HCT116 (cell line): ENCODE results near the gene LRRC7. TPM values are rescaled to one million over a fixed set of nuclear protein-coding genes. Genes with fewer than 3 reads are reported as not detected.

Experiments used
- ATAC-seq: fragments of 200-7000 bp; cut with Tn5 transposase; 2 replicates; pipeline ENCODE4 v1.9.1; 2020; ENCODE audit warnings: mild to moderate bottlenecking, moderate library complexity
- BruUV-seq: library from RNA; stranded (reverse); fragments of 400-500 nt; replicated peaks from 2 replicates; lab custom pipeline; 2021; lab: Mats Ljungman, UMichigan
- CTCF ChIA-PET: fragments of 300-600 bp; sonication (Branson Sonifier 250); formaldehyde crosslinking; loops from one replicate; lab custom pipeline; 2021; ENCODE audit warnings: antibody characterized with exemption; lab: Charles Lee
- POLR2A ChIA-PET: fragments of 300-600, 350-600 bp; sonication (Branson Sonifier 250); formaldehyde crosslinking; loops from one replicate; lab custom pipeline; 2021; ENCODE audit warnings: antibody characterized with exemption; lab: Charles Lee
- RAD21 ChIA-PET, 2 experiments: fragments of 300-600 bp; sonication (Branson Sonifier 250); formaldehyde crosslinking; loops; one replicate each; lab custom pipeline; 2023; ENCODE audit warnings: low total read pairs in 2 of 2; ENCODE audit not compliant: uncharacterized antibody in 2 of 2, unreplicated experiment in 2 of 2, low non-redundant PET in 1 of 2; lab: Charles Lee
- DNase-seq: peaks from one replicate; pipeline ENCODE4 v3.0.0-alpha.2; 2010; ENCODE audit warnings: low read depth, low spot score
- H2AFZ ChIP-seq: fragments of 200-600 bp; shearing (Covaris generic), sonication (generic); 2 replicates; pipeline ENCODE4 v1.6.1; 2017; ENCODE audit warnings: low read depth, mixed run types, mixed read lengths, antibody characterized with exemption, low read length; ENCODE audit not compliant: poor library complexity, severe bottlenecking
- H3K27ac ChIP-seq: 2 replicates; pipeline ENCODE4 v1.5.1; 2012; ENCODE audit warnings: low read depth, low read length
- H3K27me3 ChIP-seq: fragments of 200-600 bp; sonication (generic); 2 replicates; pipeline ENCODE4 v1.6.1; 2016; ENCODE audit warnings: mixed run types, low read length, mixed read lengths; ENCODE audit not compliant: insufficient read depth
- H3K36me3 ChIP-seq, 2 experiments: fragments of 200-500 bp in 1 of 2; fragments of 200-600 bp in 1 of 2; sonication (Bioruptor generic) in 1 of 2; sonication (generic) in 1 of 2; 2 replicates each; pipeline versions ENCODE4 v1.5.1 to v1.6.1; 2014 to 2016; ENCODE audit warnings: low read length in 2 of 2, inconsistent platforms in 1 of 2, mixed read lengths in 1 of 2, mixed run types in 1 of 2; ENCODE audit not compliant: insufficient read depth in 2 of 2, control insufficient read depth in 1 of 2
- H3K4me1 ChIP-seq, 2 experiments: fragments of 200-600 bp in 1 of 2; sonication (generic) in 1 of 2; 2 replicates each; pipeline versions ENCODE4 v1.5.1 to v1.6.1; 2012 to 2017; ENCODE audit warnings: low read length in 2 of 2, inconsistent platforms in 1 of 2, mild to moderate bottlenecking in 1 of 2, mixed read lengths in 1 of 2, mixed run types in 1 of 2, moderate library complexity in 1 of 2; ENCODE audit not compliant: insufficient read depth in 2 of 2, control insufficient read depth in 1 of 2
- H3K4me2 ChIP-seq: fragments of 200-600 bp; sonication (generic); 2 replicates; pipeline ENCODE4 v1.6.1; 2017; ENCODE audit warnings: mixed run types, low read length, mixed read lengths
- H3K4me3 ChIP-seq, 2 experiments: fragments of 200-600 bp in 1 of 2; sonication (generic) in 1 of 2; replicated peaks in 1 of 2; 2 replicates each; pipeline ENCODE4 v1.5.1; 2011 to 2016; ENCODE audit warnings: low read length in 2 of 2, control low read depth in 1 of 2, low read depth in 1 of 2, mild to moderate bottlenecking in 1 of 2, mixed read lengths in 1 of 2, mixed run types in 1 of 2
- H3K79me2 ChIP-seq: fragments of 200-600 bp; sonication (generic); 2 replicates; pipeline ENCODE4 v1.6.1; 2017; ENCODE audit warnings: mild to moderate bottlenecking, mixed run types, low read length, moderate library complexity, mixed read lengths; ENCODE audit not compliant: insufficient read depth
- H3K9ac ChIP-seq: fragments of 200-600 bp; sonication (generic); 2 replicates; pipeline ENCODE4 v1.6.1; 2016; ENCODE audit warnings: low read length, mixed read lengths
- H3K9me2 ChIP-seq: fragments of 200-600 bp; sonication (generic), shearing (Covaris generic); 2 replicates; pipeline ENCODE4 v1.6.1; 2017; ENCODE audit warnings: mixed run types, mild to moderate bottlenecking, moderate library complexity; ENCODE audit not compliant: insufficient read depth
- H3K9me3 ChIP-seq, 2 experiments: fragments of 200-500 bp in 1 of 2; fragments of 200-600 bp in 1 of 2; sonication (Bioruptor generic) in 1 of 2; sonication (generic) in 1 of 2; 2 replicates each; pipeline ENCODE4 v1.6.1; 2014 to 2017; ENCODE audit warnings: low read length in 2 of 2, mixed read lengths in 2 of 2, inconsistent platforms in 1 of 2, low read depth in 1 of 2, mild to moderate bottlenecking in 1 of 2, mixed run types in 1 of 2, moderate library complexity in 1 of 2; ENCODE audit not compliant: control insufficient read depth in 1 of 2, insufficient read depth in 1 of 2
- H4K20me1 ChIP-seq: fragments of 200-600 bp; sonication (generic), shearing (Covaris generic); 2 replicates; pipeline ENCODE4 v1.6.1; 2017; ENCODE audit warnings: mixed run types, mild to moderate bottlenecking, moderate library complexity; ENCODE audit not compliant: insufficient read depth
- ATF3 ChIP-seq: IDR thresholded peaks from 2 replicates; pipeline ENCODE4 v1.6.1; 2012
- CEBPB ChIP-seq: IDR thresholded peaks from 2 replicates; pipeline ENCODE4 v1.6.1; 2012; ENCODE audit warnings: low read depth
- ELF1 ChIP-seq: IDR thresholded peaks from 2 replicates; pipeline ENCODE4 v1.6.1; 2012; ENCODE audit warnings: low read depth, borderline replicate concordance
- EZH2phosphoT487 ChIP-seq: fragments of 200-600 bp; IDR thresholded peaks from 2 replicates; pipeline ENCODE4 v1.6.1; 2018; ENCODE audit warnings: antibody characterized with exemption, borderline replicate concordance
- FOSL1 ChIP-seq: IDR thresholded peaks from 2 replicates; pipeline ENCODE4 v1.6.1; 2012; ENCODE audit warnings: low read depth
- JUND ChIP-seq: IDR thresholded peaks from 2 replicates; pipeline ENCODE4 v1.6.1; 2012
- MAX ChIP-seq: IDR thresholded peaks from 2 replicates; pipeline ENCODE4 v1.6.1; 2012
- POLR2A ChIP-seq: IDR thresholded peaks from 2 replicates; pipeline ENCODE4 v1.7.0; 2011; ENCODE audit warnings: borderline replicate concordance; ENCODE audit not compliant: insufficient read depth, insufficient read length; ENCODE audit errors: extremely low read depth
- REST ChIP-seq: IDR thresholded peaks from 2 replicates; pipeline ENCODE4 v1.6.1; 2012; ENCODE audit warnings: low read depth
- SIN3A ChIP-seq: IDR thresholded peaks from 2 replicates; pipeline ENCODE4 v1.6.1; 2012; ENCODE audit warnings: low read depth
- SP1 ChIP-seq: IDR thresholded peaks from 2 replicates; pipeline ENCODE4 v1.6.1; 2012; ENCODE audit warnings: low read depth
- SRF ChIP-seq: IDR thresholded peaks from 2 replicates; pipeline ENCODE4 v1.6.1; 2012; ENCODE audit warnings: low read depth
- YY1 ChIP-seq: IDR thresholded peaks from 2 replicates; pipeline ENCODE4 v1.6.1; 2011; ENCODE audit warnings: low read length, low read depth, moderate library complexity, mild to moderate bottlenecking; ENCODE audit not compliant: insufficient replicate concordance; ENCODE audit errors: extremely low read depth
- ZBTB33 ChIP-seq: IDR thresholded peaks from 2 replicates; pipeline ENCODE4 v1.6.1; 2011; ENCODE audit warnings: mild to moderate bottlenecking, low read length, moderate library complexity; ENCODE audit not compliant: insufficient replicate concordance; ENCODE audit errors: extremely low read depth
- ZNF274 ChIP-seq: fragments of 200-500 bp; sonication (Bioruptor generic); IDR thresholded peaks from 2 replicates; pipeline ENCODE4 v1.6.1; 2014; ENCODE audit warnings: mild to moderate bottlenecking, low read depth, low read length, inconsistent platforms
- intact Hi-C: fragments of 100-400 bp; cut with micrococcal nuclease; formaldehyde crosslinking; loops from 2 replicates; pipeline ENCODE4 v1.10.0; 2022
- total RNA-seq: library from RNA; stranded (reverse); gene quantifications from one replicate; pipeline ENCODE4 v1.2.1, GENCODE V29; 2021; ENCODE audit not compliant: unreplicated experiment

LRRC7 gene
- total RNA-seq, 1 experiment from 2014 or later = not detected

- Histone ChIP-seq H2AFZ (no peak overlapping the region), H3K36me3 (no peaks in the 10 kb centered on the region), H3K4me3 (no peak overlapping the region), H3K27ac (no peak overlapping the region), H3K27me3 (no peaks in the 10 kb centered on the region), H3K4me1 (no peaks in the 10 kb centered on the region), H3K9ac (no peak overlapping the region), H4K20me1 (no peaks in the 10 kb centered on the region; the same call in 1 of the 2 replicates), H3K79me2 (no peaks in the 10 kb centered on the region), H3K9me2 (no peaks in the 10 kb centered on the region)
- intact Hi-C loops = no loop called here
- CTCF ChIA-PET = no interaction called here
- no peak for ATAC-seq
- DNase-seq = no peak
- TF ChIP-seq FOSL1 (no peak), JUND (no peak), YY1 (no peak), ZBTB33 (no peak), CEBPB (no peak), SP1 (no peak), EZH2phosphoT487 (no peak), POLR2A (no peak), SRF (no peak), SIN3A (no peak), ZNF274 (no peak), ATF3 (no peak), REST (no peak), MAX (no peak), ELF1 (no peak)
- TF ChIP-seq, all 23 proteins: peak for 0
- BruUV-seq = no TSS peak
- no peak overlapping the region for H3K4me2 ChIP-seq
- ChIA-PET POLR2A (no interaction called here), RAD21 (no interaction called here)
- H3K9me3 ChIP-seq = no peaks in the 10 kb centered on the region
Measured at GRCh38 chr1:69991644-69992043, 423.9 kb downstream of the LRRC7 start.
